ENCODE results near the gene WNT2B.

The WNT2B gene

GRCh38 chr1:112508278-112509004, at the start of gene WNT2B:
Gene WNT2B (plus strand): TSS chr1:112508965. CDS start chr1:112509263, 298 bp downstream.
- peaks cover 0 to 41% of the 10 kb centered on the region in 2 donors for H3K27me3 ChIP-seq
- DNase-seq = no peak
- H3K4me1 ChIP-seq = peaks cover 0 to 20% (median 17%) of the 10 kb centered on the region in 4 donors
- H3K9me3 ChIP-seq = no peaks in the 10 kb centered on the region
- no peak within 1 kb of the TSS for H3K27ac ChIP-seq
- no peaks in the 10 kb centered on the region for H3K36me3 ChIP-seq
- intact Hi-C loops (cut with DNase I; ENCODE audit: low total_unique reads) = no loop called here
- H3K4me3 ChIP-seq = peak within 1 kb of the TSS; percentile 40 to 64
- TF ChIP-seq CTCF (IDR thresholded peaks at IDR 0.05) = no peak

GRCh38 chr1:112460615-112461014, 48.1 kb upstream of the WNT2B start:
- H3K4me3 ChIP-seq = no peak overlapping the region
- H3K4me1 ChIP-seq = peaks cover 0 to 23% (median 5%) of the 10 kb centered on the region in 4 donors
- no peaks in the 10 kb centered on the region for H3K27me3 ChIP-seq
- no peak for TF ChIP-seq CTCF (IDR thresholded peaks at IDR 0.05)
- H3K27ac ChIP-seq = no peak overlapping the region
- no peaks in the 10 kb centered on the region for H3K9me3 ChIP-seq
- peaks cover 16 to 37% (median 36%) of the 10 kb centered on the region in 3 donors for H3K36me3 ChIP-seq
- intact Hi-C loops (cut with DNase I; ENCODE audit: low total_unique reads) = no loop called here
- DNase-seq = no peak

- H3K4me1 ChIP-seq = peaks cover 0 to 25% (median 8%) of the 10 kb centered on the region in 4 donors
- H3K9me3 ChIP-seq = no peaks in the 10 kb centered on the region
- intact Hi-C loops (cut with DNase I; ENCODE audit: low total_unique reads) = no loop called here
- no peak for TF ChIP-seq CTCF (IDR thresholded peaks at IDR 0.05)
- peaks cover 13 to 29% (median 28%) of the 10 kb centered on the region in 3 donors for H3K36me3 ChIP-seq
- H3K4me3 ChIP-seq = no peak overlapping the region
- no peaks in the 10 kb centered on the region for H3K27me3 ChIP-seq
- peak overlapping the region in 1 of 2 donors; percentile 1 for H3K27ac ChIP-seq
- DNase-seq = no peak
These were observed 47.4 kb upstream of the WNT2B start for GRCh38 chr1:112461200-112461871.

GRCh38 chr1:112462953-112463279, 45.8 kb upstream of the WNT2B start:
- Histone ChIP-seq H3K4me1 (peaks cover 0 to 25% (median 12%) of the 10 kb centered on the region in 4 donors), H3K4me3 (no peak overlapping the region), H3K27ac (peak overlapping the region in 1 of 2 donors; percentile 24), H3K9me3 (no peaks in the 10 kb centered on the region), H3K27me3 (no peaks in the 10 kb centered on the region), H3K36me3 (peaks cover 0 to 14% (median 13%) of the 10 kb centered on the region in 3 donors)
- intact Hi-C loops (cut with DNase I; ENCODE audit: low total_unique reads) = no loop called here
- no peak for TF ChIP-seq CTCF (IDR thresholded peaks at IDR 0.05)
- no peak for DNase-seq

GRCh38 chr1:112464501-112464900, 44.3 kb upstream of the WNT2B start:
- intact Hi-C loops (cut with DNase I; ENCODE audit: low total_unique reads) = no loop called here
- H3K36me3 ChIP-seq = no peaks in the 10 kb centered on the region
- H3K4me3 ChIP-seq = no peak overlapping the region
- DNase-seq = no peak
- TF ChIP-seq CTCF (IDR thresholded peaks at IDR 0.05) = no peak
- no peaks in the 10 kb centered on the region for H3K27me3 ChIP-seq
- H3K4me1 ChIP-seq = peaks cover 0 to 25% (median 12%) of the 10 kb centered on the region in 4 donors
- no peaks in the 10 kb centered on the region for H3K9me3 ChIP-seq
- H3K27ac ChIP-seq = peak overlapping the region; percentile 34 to 68

Data from tibial artery (tissue), 4 donors.